Mesenchymal stem cell (in vitro differentiated cells and primary cell): ENCODE data around the gene PCDHGA1.
"Not testable (repeated sequence)": the region's sequence is repeated elsewhere in the genome, so short reads cannot be mapped to it uniquely, and the experiment has no call there.

Experiments
- DNase-seq: peaks from one replicate; pipeline ENCODE4 v3.0.0-alpha.2; 2013
- H2AFZ ChIP-seq: one replicate; pipeline ENCODE4 v1.6.1; 2013; ENCODE audit warnings: low read depth, mild to moderate bottlenecking, control low read depth, inconsistent platforms, low read length, moderate library complexity
- H2AK5ac ChIP-seq: 2 replicates; pipeline ENCODE4 v1.6.1; 2013; ENCODE audit warnings: low read length, moderate library complexity, mild to moderate bottlenecking, inconsistent platforms; ENCODE audit not compliant: severe bottlenecking
- H2BK120ac ChIP-seq: one replicate; pipeline ENCODE4 v1.6.1; 2013; ENCODE audit warnings: low read depth, mild to moderate bottlenecking, inconsistent platforms, low read length, moderate library complexity
- H2BK12ac ChIP-seq, 2 experiments: one replicate each; pipeline ENCODE4 v1.6.1; 2013; ENCODE audit warnings: inconsistent platforms in 2 of 2, low read length in 2 of 2, mild to moderate bottlenecking in 2 of 2, moderate library complexity in 2 of 2, control low read depth in 1 of 2
- H2BK15ac ChIP-seq: one replicate; pipeline ENCODE4 v1.6.1; 2013; ENCODE audit warnings: mild to moderate bottlenecking, low read depth, inconsistent platforms; ENCODE audit not compliant: poor library complexity, severe bottlenecking
- H2BK5ac ChIP-seq: 2 replicates; pipeline ENCODE4 v1.6.1; 2013; ENCODE audit warnings: low read depth, mild to moderate bottlenecking, low read length, control low read depth, inconsistent platforms; ENCODE audit not compliant: poor library complexity, severe bottlenecking
- H3K14ac ChIP-seq, 2 experiments: one replicate each; pipeline ENCODE4 v1.6.1; 2013; ENCODE audit warnings: inconsistent platforms in 2 of 2, low read length in 2 of 2, control low read depth in 1 of 2, mild to moderate bottlenecking in 1 of 2, moderate library complexity in 1 of 2
- H3K18ac ChIP-seq, 2 experiments: one replicate each; pipeline ENCODE4 v1.6.1; 2013; ENCODE audit warnings: inconsistent platforms in 2 of 2, low read length in 2 of 2, control low read depth in 1 of 2, low read depth in 1 of 2, mild to moderate bottlenecking in 1 of 2
- H3K23ac ChIP-seq, 2 experiments: one replicate each; pipeline ENCODE4 v1.6.1; 2013; ENCODE audit warnings: inconsistent platforms in 2 of 2, low read length in 2 of 2, mild to moderate bottlenecking in 2 of 2, moderate library complexity in 2 of 2, control low read depth in 1 of 2
- H3K27ac ChIP-seq: 2 replicates; pipeline ENCODE4 v1.5.1; 2013; ENCODE audit warnings: mild to moderate bottlenecking, moderate library complexity, low read length, control low read depth, inconsistent platforms; ENCODE audit not compliant: poor library complexity, severe bottlenecking
- H3K27me3 ChIP-seq, 2 experiments: 2 replicates each; pipeline versions ENCODE4 v1.6.1 to v1.7.0; 2013; ENCODE audit warnings: low read length in 2 of 2, mild to moderate bottlenecking in 2 of 2, moderate library complexity in 2 of 2, control low read depth in 1 of 2, inconsistent platforms in 1 of 2; ENCODE audit not compliant: control insufficient read depth in 1 of 2, insufficient read depth in 1 of 2
- H3K36me3 ChIP-seq, 2 experiments: 2 replicates each; pipeline versions ENCODE4 v1.6.1 to v1.7.0; 2013; ENCODE audit warnings: low read length in 2 of 2, control low read depth in 1 of 2, inconsistent platforms in 1 of 2, low read depth in 1 of 2, mild to moderate bottlenecking in 1 of 2; ENCODE audit not compliant: insufficient read depth in 2 of 2, control insufficient read depth in 1 of 2
- H3K4ac ChIP-seq, 2 experiments: one replicate each; pipeline ENCODE4 v1.6.1; 2013; ENCODE audit warnings: inconsistent platforms in 2 of 2, low read length in 2 of 2, mild to moderate bottlenecking in 2 of 2, moderate library complexity in 2 of 2, control low read depth in 1 of 2, low read depth in 1 of 2
- H3K4me1 ChIP-seq: 2 replicates; pipeline ENCODE4 v1.6.1; 2013; ENCODE audit warnings: low read depth, low read length, control low read depth; ENCODE audit not compliant: control insufficient read depth, insufficient read depth
- H3K4me2 ChIP-seq: 2 replicates; pipeline ENCODE4 v1.6.1; 2013; ENCODE audit warnings: low read length, mild to moderate bottlenecking, inconsistent platforms; ENCODE audit not compliant: poor library complexity, severe bottlenecking
- H3K4me3 ChIP-seq, 2 experiments: 2 replicates each; pipeline versions ENCODE4 v1.5.1 to v1.7.0; 2013; ENCODE audit warnings: low read length in 2 of 2, mild to moderate bottlenecking in 2 of 2, control low read depth in 1 of 2, low read depth in 1 of 2; ENCODE audit not compliant: insufficient read depth in 1 of 2
- H3K79me1 ChIP-seq: replicated peaks from 2 replicates; pipeline ENCODE4 v1.6.1; 2013; ENCODE audit warnings: mild to moderate bottlenecking, control low read depth, low read length, inconsistent platforms; ENCODE audit not compliant: poor library complexity, severe bottlenecking
- H3K9ac ChIP-seq: 2 replicates; pipeline ENCODE4 v1.7.0; 2013; ENCODE audit warnings: mild to moderate bottlenecking, low read length, moderate library complexity
- H3K9me3 ChIP-seq: 2 replicates; pipeline ENCODE4 v1.7.0; 2013; ENCODE audit warnings: mild to moderate bottlenecking, low read length; ENCODE audit not compliant: control insufficient read depth
- H4K8ac ChIP-seq: one replicate; pipeline ENCODE4 v1.6.1; 2013; ENCODE audit warnings: inconsistent platforms, mild to moderate bottlenecking, low read length, moderate library complexity
- H4K91ac ChIP-seq: one replicate; pipeline ENCODE4 v1.6.1; 2013; ENCODE audit warnings: mild to moderate bottlenecking, low read length, inconsistent platforms
- WGBS: methylation state at CpG from one replicate; pipeline ENCODE4 v1.1.7; 2013; ENCODE audit warnings: mixed read lengths; 5-methylcytosine and 5-hydroxymethylcytosine counted together

Gene PCDHGA1

GRCh38 chr5:141394401-141395187, 64.3 kb downstream of the PCDHGA1 start:
- H3K18ac ChIP-seq, H3K4ac ChIP-seq, H3K4me2 ChIP-seq, H4K8ac ChIP-seq, H3K27ac ChIP-seq, H3K23ac ChIP-seq, H3K14ac ChIP-seq, H3K4me1 ChIP-seq, H2BK12ac ChIP-seq, H2BK15ac ChIP-seq, H3K27me3 ChIP-seq, H2AK5ac ChIP-seq, DNase-seq, H3K9ac ChIP-seq, H4K91ac ChIP-seq, H2BK5ac ChIP-seq, H2AFZ ChIP-seq, H2BK120ac ChIP-seq: not testable (repeated sequence)
- H3K36me3 ChIP-seq: peaks cover 0 to 33% of the 10 kb centered on the region in 2 experiments
- H3K79me1 ChIP-seq: peaks cover 19% of the 10 kb centered on the region
- H3K4me3 ChIP-seq: peak overlapping the region in 1 of 2 experiments; percentile 8
- WGBS: 95% methylated on average over 39 of the region's 53 CpGs
- H3K9me3 ChIP-seq: peaks cover 66% of the 10 kb centered on the region

- Histone ChIP-seq H3K9me3 (peaks cover 61% of the 10 kb centered on the region), H3K36me3 (peaks cover 0 to 34% of the 10 kb centered on the region in 2 experiments), H3K79me1 (peaks cover 21% of the 10 kb centered on the region), H3K9ac (peak within 1 kb of the TSS; percentile 65), H3K4me3 (peak within 1 kb of the TSS in 1 of 2 experiments; percentile 70)
- WGBS: 90% methylated on average over 13 of the region's 43 CpGs
- H3K4ac ChIP-seq, H4K91ac ChIP-seq, H3K4me1 ChIP-seq, H3K4me2 ChIP-seq, H2BK12ac ChIP-seq, H2BK5ac ChIP-seq, H2BK120ac ChIP-seq, H3K23ac ChIP-seq, H2AK5ac ChIP-seq, H3K14ac ChIP-seq, DNase-seq, H2AFZ ChIP-seq, H3K18ac ChIP-seq, H3K27ac ChIP-seq, H4K8ac ChIP-seq, H2BK15ac ChIP-seq, H3K27me3 ChIP-seq: not testable (repeated sequence)
Observed at GRCh38 chr5:141397756-141398551, 67.6 kb downstream of the PCDHGA1 start, which contains the start of gene PCDHGB5. PCDHGB5 (plus strand) TSS chr5:141397947; CDS start chr5:141398128, 181 bp downstream.

- Histone ChIP-seq H4K8ac (no peak overlapping the region), H4K91ac (no peak overlapping the region), H3K14ac (no peak overlapping the region), H3K9me3 (peaks cover 60% of the 10 kb centered on the region), H3K36me3 (peaks cover 0 to 34% of the 10 kb centered on the region in 2 experiments), H3K4me3 (peak overlapping the region in 1 of 2 experiments; percentile 70), H2BK5ac (no peak overlapping the region), H3K27me3 (no peaks in the 10 kb centered on the region), H3K23ac (no peak overlapping the region), H2AFZ (no peak overlapping the region), H3K4ac (no peak overlapping the region), H3K4me1 (no peaks in the 10 kb centered on the region), H2BK120ac (no peak overlapping the region), H3K18ac (no peak overlapping the region), H3K4me2 (no peak overlapping the region), H3K79me1 (peaks cover 18% of the 10 kb centered on the region), H2AK5ac (no peak overlapping the region), H2BK15ac (no peak overlapping the region), H3K27ac (no peak overlapping the region), H2BK12ac (no peak overlapping the region), H3K9ac (no peak overlapping the region)
- WGBS: 95% methylated on average over 15 of the region's 15 CpGs
- no peak for DNase-seq
Observed at GRCh38 chr5:141398608-141399007, 68.3 kb downstream of the PCDHGA1 start.
